WI38 (cell line): ENCODE data around the gene COL24A1.
"Not testable (repeated sequence)": the region's sequence is repeated elsewhere in the genome, so short reads cannot be mapped to it uniquely, and the experiment has no call there.

ENCODE experiments used
- H3K4me3 ChIP-seq: 2 replicates; pipeline ENCODE4 v1.5.1; 2011; ENCODE audit warnings: low read depth, mild to moderate bottlenecking, control low read depth, low read length
- TF ChIP-seq, protein P1 (sequence below): IDR thresholded peaks from 2 replicates; pipeline ENCODE4 v1.5.1; 2012; ENCODE audit warnings: low read depth, mild to moderate bottlenecking, control low read depth, low read length

The COL24A1 gene

DNA sequence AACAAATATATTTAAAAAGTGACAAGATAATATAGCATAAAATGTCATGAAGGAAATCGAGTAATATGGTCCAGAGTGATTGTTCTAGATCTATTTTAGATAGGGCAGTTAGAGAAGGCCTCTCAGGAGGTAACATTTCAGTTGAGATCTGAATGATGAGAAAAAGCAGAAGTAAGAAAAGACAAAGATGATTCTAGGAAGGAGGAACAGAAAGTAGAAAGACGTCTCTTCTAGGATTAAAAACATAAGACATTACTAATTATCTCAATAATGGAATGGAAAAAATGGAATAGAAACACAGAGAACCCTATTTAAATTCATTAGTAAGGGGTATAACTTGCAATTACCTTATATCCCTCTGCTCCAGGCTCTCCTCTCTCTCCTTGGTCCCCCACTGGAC, 318.3 kb downstream of the COL24A1 start:
- TF ChIP-seq, protein P1, sequence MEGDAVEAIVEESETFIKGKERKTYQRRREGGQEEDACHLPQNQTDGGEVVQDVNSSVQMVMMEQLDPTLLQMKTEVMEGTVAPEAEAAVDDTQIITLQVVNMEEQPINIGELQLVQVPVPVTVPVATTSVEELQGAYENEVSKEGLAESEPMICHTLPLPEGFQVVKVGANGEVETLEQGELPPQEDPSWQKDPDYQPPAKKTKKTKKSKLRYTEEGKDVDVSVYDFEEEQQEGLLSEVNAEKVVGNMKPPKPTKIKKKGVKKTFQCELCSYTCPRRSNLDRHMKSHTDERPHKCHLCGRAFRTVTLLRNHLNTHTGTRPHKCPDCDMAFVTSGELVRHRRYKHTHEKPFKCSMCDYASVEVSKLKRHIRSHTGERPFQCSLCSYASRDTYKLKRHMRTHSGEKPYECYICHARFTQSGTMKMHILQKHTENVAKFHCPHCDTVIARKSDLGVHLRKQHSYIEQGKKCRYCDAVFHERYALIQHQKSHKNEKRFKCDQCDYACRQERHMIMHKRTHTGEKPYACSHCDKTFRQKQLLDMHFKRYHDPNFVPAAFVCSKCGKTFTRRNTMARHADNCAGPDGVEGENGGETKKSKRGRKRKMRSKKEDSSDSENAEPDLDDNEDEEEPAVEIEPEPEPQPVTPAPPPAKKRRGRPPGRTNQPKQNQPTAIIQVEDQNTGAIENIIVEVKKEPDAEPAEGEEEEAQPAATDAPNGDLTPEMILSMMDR, result no peak
- no peak overlapping the region for H3K4me3 ChIP-seq

DNA sequence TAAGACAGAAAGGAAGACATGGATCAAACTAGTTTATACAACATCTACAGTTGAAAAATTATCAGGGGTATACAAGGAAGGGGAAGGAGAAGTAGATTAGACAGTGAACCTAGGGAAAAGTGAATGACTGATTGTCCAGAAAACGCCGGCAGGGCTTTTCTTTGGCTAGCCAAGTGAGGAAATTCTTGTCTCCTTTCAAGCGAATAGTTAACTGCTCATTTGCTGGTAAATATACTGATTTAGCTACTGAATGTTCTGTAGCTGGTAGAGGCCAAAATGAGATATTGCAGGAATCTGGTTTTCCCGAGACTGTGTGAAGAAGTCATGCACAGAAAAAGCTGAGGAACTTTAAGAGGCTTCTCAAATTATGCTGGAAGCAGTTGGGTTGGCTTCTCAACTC, 319.8 kb downstream of the COL24A1 start:
- TF ChIP-seq, protein P1, result no peak
- no peak overlapping the region for H3K4me3 ChIP-seq

DNA sequence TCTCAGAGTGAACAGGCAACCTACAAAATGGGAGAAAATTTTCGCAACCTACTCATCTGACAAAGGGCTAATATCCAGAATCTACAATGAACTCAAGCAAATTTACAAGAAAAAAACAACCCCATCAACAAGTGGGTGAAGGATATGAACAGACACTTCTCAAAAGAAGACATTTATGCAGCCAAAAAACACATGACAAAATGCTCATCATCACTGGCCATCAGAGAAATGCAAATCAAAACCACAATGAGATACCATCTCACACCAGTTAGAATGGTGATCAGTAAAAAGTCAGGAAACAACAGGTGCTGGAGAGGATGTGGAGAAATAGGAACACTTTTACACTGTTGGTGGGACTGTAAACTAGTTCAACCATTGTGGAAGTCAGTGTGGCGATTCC, 323.4 kb downstream of the COL24A1 start:
- not testable (repeated sequence) for H3K4me3 ChIP-seq

DNA sequence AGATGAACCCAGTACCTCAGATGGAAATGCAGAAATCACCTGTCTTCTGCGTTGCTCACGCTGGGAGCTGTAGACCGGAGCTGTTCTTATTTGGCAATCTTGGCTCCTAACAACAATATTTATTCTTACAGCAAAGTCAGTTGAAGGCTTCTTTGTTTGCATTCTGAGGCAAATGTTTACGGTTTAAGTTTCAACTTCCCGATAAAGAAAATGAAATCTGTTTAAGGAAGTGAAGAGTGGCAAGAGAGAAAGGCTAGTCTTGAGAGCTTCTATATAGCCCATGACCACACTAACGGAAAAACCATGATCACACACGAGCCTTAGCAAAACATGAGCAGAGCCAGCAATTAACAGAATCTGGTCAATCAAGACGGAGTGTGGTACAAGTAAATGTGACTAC, 325.7 kb downstream of the COL24A1 start:
- H3K4me3 ChIP-seq, result no peak overlapping the region
- TF ChIP-seq, protein P1, result no peak

DNA sequence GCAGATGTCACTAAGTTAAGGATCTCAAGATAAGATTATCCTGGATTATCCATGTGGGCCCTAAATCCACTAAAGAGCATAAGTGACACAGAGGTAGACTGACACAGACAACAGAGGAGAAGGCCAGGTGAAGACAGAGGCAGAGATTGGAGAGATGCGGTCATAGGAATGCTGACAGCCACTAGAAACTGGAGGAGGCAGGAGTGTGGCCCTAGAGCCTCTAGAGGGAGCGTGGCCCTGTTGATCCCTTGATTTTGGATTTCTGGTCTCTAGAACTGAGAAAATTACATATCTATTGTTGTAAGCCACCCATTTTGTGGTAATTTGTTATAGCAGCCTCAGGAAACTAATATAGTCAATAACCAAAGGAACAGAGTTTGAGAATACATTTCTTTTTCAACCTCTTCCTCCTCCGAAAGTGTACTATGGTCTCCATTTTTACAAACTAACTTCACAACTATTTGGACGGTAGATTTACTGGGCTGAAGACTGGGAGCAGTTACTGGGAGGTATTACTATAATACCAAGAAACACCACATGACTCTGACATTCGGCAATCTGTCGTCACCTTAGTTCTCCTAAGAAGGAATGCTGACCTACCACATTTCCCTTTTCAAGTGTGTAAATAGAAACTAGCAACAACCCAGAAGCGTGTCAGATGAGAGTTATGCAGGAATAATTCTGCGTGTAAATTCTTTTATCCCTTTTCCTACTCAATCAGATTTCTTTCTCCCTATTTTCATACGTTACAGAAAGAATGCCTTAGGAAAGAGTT, 332.3 kb downstream of the COL24A1 start:
- TF ChIP-seq, protein P1, result no peak
- no peak overlapping the region for H3K4me3 ChIP-seq

DNA sequence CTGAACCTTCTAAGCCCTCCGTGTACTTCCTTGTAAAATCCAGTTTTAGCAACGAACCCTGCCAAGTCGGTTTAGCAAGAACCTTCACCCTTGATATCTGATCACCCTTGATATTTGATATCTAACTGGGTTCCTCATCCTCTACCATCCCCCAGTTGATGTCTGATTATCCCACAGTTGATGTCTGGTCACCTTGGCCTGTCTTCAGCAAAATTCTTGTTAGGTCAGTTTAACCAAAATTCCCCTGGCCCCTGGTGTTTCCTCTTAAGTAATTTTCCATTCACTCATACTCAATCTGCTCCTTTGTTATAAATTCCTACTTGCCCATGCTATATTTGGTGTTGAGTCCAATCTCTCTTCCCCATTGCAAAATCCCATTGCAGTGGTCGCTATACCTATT, 333.9 kb downstream of the COL24A1 start:
- H3K4me3 ChIP-seq, result no peak overlapping the region
- TF ChIP-seq, protein P1, result no peak

DNA sequence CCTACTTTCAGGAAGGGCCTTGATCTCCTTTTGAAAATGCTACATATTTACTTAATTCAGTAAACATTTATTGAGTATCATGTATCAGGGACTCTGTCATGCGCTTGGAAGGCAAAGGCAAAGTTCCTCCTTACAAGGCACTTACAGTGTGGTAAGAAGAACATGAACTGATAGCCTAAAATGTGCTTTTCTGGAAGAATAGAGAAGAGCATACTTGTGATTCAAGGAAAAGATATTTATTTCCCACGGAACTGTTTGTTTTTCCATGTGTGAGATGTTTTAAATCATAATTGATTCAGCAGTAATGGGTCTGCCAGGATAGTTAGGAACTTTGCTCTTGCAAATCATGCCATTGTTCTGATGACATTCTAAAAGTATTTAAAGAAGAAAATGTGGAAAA, 338.2 kb downstream of the COL24A1 start:
- H3K4me3 ChIP-seq, result no peak overlapping the region
- TF ChIP-seq, protein P1, result no peak

DNA sequence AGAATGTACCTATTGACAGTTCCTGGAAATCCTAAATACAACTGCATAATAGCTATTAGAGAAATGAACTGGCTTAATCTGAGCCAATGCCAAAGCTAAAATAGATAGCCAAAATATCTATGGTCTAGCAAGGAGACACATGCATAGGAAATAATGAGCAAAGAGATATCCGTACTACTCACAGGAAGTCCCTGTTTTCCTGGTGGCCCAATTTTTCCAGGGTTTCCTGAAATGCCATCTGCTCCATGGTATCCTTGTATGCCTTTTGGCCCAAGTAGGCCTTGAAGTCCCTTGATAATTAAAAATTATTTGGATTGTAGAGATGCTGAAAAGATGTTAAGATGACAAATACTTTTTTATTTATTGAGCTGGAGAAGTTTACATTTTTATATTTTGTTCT, 340.0 kb downstream of the COL24A1 start:
- TF ChIP-seq, protein P1, result no peak
- no peak overlapping the region for H3K4me3 ChIP-seq
